GM18867 (cell line): Measurements from ENCODE around the gene RALGDS.

Experiments
- ATAC-seq: cut with Tn5 transposase; IDR thresholded peaks from one replicate; pipeline ENCODE4 v1.9.1; 2021; ENCODE audit warnings: mild to moderate bottlenecking, moderate library complexity; ENCODE audit not compliant: unreplicated experiment

RALGDS gene

DNA sequence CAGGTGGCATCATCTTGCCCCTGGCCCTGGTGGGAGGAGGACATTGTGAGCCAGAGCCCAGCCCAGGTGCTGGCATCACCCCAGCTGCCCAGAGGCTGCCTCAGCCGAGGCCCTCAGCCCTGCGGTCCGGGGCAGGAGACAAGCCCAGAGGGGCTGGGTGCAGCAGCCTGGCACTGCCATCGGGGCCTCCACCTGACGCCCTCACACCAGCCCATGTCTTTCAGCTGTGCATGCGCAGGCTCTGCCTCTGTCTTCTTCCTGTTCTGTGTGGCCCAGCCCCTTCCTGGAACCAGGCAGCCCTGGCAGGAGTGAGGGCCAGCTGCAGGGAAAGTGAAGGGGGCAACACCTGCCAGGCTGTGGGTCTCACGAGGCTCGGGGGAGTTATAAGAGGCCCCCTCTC is 64.0 kb downstream of the RALGDS start:
- ATAC-seq, result no peak

DNA sequence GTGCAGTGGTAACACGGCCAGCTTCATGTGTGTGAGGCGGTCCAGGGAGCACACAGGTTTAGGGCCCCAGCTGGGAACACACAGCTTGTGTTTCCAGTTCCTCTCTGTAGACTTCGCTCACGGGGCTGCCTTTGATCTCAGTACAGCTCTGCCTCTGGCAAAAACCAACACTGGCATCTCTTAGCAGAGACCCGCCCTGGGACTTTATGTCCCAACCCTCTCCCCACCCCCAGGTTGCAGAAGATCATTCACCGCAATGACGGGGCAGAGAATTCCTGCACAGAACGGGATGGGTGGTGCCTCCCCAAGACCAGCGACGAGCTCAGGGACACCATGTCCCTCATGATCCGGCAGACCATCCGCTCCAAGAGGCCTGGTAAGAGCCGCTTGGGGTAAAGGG is 64.5 kb downstream of the RALGDS start:
- no peak for ATAC-seq

DNA sequence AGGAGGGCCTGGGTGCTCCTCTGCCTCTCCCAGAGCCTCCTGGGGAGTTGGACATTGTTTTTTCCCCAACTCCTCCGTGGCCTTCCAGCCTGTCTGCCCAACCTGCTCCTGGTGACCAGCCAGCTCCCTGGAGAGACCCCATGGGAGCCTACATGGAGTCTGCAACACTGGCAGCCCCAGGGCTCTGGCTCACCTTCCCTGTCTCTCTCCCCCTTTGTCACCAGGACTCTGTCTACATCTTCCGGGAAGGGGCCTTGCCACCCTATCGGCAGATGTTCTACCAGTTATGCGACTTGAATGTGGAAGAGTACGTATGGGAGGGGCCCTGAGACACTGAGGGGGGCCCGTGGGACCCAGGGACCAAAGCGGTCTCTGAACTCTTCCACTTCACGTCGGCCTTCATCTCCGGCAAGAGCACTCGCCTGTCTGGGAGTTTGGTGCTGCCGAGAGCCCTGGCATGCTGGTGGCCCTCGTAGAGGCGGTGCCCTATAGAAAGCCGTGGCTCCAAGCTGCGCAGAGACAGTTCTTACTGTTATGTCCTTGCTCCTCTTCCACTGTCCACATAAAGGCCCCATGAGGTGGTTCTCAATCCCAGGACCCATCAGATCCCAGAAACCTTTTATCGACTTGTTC is 65.1 kb downstream of the RALGDS start:
- no peak for ATAC-seq

- no peak for ATAC-seq
These were observed 66.1 kb downstream of the RALGDS start for GRCh38 chr9:133054966-133055365.

- no peak for ATAC-seq
These were observed 66.7 kb downstream of the RALGDS start for GRCh38 chr9:133054194-133054890.

GRCh38 chr9:133051966-133052539 is 69.0 kb downstream of the RALGDS start:
- no peak for ATAC-seq

- no peak for ATAC-seq
These were observed 69.6 kb downstream of the RALGDS start for GRCh38 chr9:133051281-133051900.

- ATAC-seq, result no peak
These were observed 70.3 kb downstream of the RALGDS start for GRCh38 chr9:133050781-133051180.

DNA sequence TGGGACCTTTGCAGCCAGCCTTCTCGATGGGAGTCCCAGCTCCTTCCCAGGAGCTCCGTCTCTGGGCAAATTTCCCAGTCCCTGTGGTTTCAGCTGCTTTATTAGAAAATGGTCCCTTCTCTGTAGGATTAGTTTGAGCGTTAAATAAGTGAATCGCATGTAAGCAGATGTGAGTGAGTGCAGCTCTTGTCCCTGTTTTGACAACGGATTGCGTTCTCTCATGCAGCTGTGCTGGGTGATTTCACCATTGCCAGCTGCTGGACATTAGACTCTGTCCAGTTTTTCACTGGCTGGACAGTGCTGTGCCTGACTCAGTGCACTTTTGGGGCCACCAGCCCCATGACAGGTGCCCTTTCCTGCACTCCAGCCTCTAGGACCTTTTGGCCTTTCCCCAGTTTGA is 70.9 kb downstream of the RALGDS start:
- ATAC-seq, result no peak

DNA sequence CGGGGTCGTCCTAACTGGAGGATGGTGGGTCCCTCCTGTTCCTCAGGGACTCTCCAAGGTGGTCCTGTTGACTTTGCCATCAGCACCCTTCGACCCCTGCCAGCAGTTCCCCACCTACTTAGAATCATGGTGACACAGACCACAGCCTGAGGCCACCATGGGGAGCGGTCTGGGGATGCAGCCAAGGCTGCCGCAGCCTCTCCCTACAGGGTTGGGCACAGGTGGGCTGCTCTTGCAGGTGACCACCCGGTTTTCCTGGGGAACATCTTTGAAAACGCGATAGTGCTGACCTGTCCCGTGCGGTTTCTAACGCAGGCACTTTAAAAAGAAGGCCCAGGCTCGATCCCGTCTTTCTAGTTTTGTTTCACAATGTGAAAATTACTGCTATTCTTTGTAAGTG is 72.0 kb downstream of the RALGDS start:
- ATAC-seq, result no peak

DNA sequence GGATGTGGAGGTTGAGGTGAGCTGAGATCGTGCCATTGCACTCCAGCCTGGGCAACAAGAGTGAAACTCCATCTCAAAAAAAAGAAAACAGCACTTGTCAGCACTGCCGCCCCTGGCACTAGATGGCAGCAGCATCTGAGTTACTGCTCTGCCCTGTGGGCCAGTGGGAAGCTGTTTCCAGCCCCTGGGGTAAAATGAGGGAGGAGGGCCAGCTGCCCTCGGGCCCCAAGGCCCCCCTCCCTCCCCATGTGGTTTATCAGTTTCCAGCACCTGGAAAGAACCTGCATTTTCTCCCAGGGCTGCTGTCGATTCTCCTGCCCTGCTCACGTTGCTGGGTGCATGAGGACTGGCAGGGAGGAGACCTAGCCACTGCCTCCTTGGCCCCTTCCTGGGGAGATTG is 72.4 kb downstream of the RALGDS start:
- no peak for ATAC-seq
